ENCODE data around the gene DAB2IP.
"Not testable (repeated sequence)": the region's sequence is repeated elsewhere in the genome, so short reads cannot be mapped to it uniquely, and the experiment has no call there.

DAB2IP gene

GRCh38 chr9:121790841-121791240 lies 139.4 kb downstream of the DAB2IP start:
- DNase-seq (ENCODE audit: low read depth), result no peak
- no peak overlapping the region for H3K4me3 ChIP-seq (ENCODE audit: low read length)
- no peak for TF ChIP-seq CTCF (IDR thresholded peaks at IDR 0.05; ENCODE audit: insufficient read depth, low read depth, low read length, missing control alignments)

- H3K4me3 ChIP-seq (ENCODE audit: low read length); DNase-seq (ENCODE audit: low read depth): not testable (repeated sequence)
These were observed 141.0 kb downstream of the DAB2IP start for GRCh38 chr9:121792476-121792875.

GRCh38 chr9:121794334-121794733 lies 142.9 kb downstream of the DAB2IP start:
- H3K4me3 ChIP-seq (ENCODE audit: low read length); DNase-seq (ENCODE audit: low read depth): not testable (repeated sequence)

- no peak for DNase-seq (ENCODE audit: low read depth)
- no peak for TF ChIP-seq CTCF (IDR thresholded peaks at IDR 0.05; ENCODE audit: insufficient read depth, low read depth, low read length, missing control alignments)
- no peak overlapping the region for H3K4me3 ChIP-seq (ENCODE audit: low read length)
These were observed 145.6 kb downstream of the DAB2IP start for GRCh38 chr9:121797081-121797480.

GRCh38 chr9:121798941-121799340 lies 147.5 kb downstream of the DAB2IP start:
- no peak for DNase-seq (ENCODE audit: low read depth)
- H3K4me3 ChIP-seq (ENCODE audit: low read length), result no peak overlapping the region
- TF ChIP-seq CTCF (IDR thresholded peaks at IDR 0.05; ENCODE audit: insufficient read depth, low read depth, low read length, missing control alignments), result no peak

GRCh38 chr9:121800376-121800775 lies 148.9 kb downstream of the DAB2IP start:
- TF ChIP-seq CTCF (IDR thresholded peaks at IDR 0.05; ENCODE audit: insufficient read depth, low read depth, low read length, missing control alignments), result no peak
- H3K4me3 ChIP-seq (ENCODE audit: low read length), result no peak overlapping the region
- DNase-seq (ENCODE audit: low read depth), result no peak

- no peak overlapping the region for H3K4me3 ChIP-seq (ENCODE audit: low read length)
- no peak for TF ChIP-seq CTCF (IDR thresholded peaks at IDR 0.05; ENCODE audit: insufficient read depth, low read depth, low read length, missing control alignments)
- DNase-seq (ENCODE audit: low read depth), result no peak
These were observed 150.1 kb downstream of the DAB2IP start for GRCh38 chr9:121801579-121801978.

GRCh38 chr9:121802753-121803152 lies 151.3 kb downstream of the DAB2IP start:
- H3K4me3 ChIP-seq (ENCODE audit: low read length), result no peak overlapping the region
- TF ChIP-seq CTCF (IDR thresholded peaks at IDR 0.05; ENCODE audit: insufficient read depth, low read depth, low read length, missing control alignments), result no peak
- no peak for DNase-seq (ENCODE audit: low read depth)
